KMS-11 (cell line): ENCODE results near the gene ANKRD29.

Source experiments
- H2AFZ ChIP-seq: fragments of 200-600 bp; sonication (generic); 2 replicates; pipeline ENCODE4 v1.6.1; 2016; ENCODE audit warnings: antibody characterized with exemption, mixed run types, low read depth
- H3K27ac ChIP-seq: fragments of 200-600 bp; sonication (generic); 2 replicates; pipeline ENCODE4 v1.6.1; 2016; ENCODE audit warnings: mild to moderate bottlenecking, mixed run types
- H3K27me3 ChIP-seq: fragments of 200-600 bp; sonication (generic); 2 replicates; pipeline ENCODE4 v1.6.1; 2017; ENCODE audit warnings: mild to moderate bottlenecking, low read depth, mixed run types, moderate library complexity; ENCODE audit not compliant: insufficient read depth
- H3K36me3 ChIP-seq: fragments of 200-600 bp; sonication (generic); 2 replicates; pipeline ENCODE4 v1.6.1; 2017; ENCODE audit warnings: mild to moderate bottlenecking, mixed run types; ENCODE audit not compliant: insufficient read depth
- H3K4me1 ChIP-seq: fragments of 200-600 bp; sonication (generic); 2 replicates; pipeline ENCODE4 v1.6.1; 2016; ENCODE audit warnings: mild to moderate bottlenecking, low read depth, mixed run types; ENCODE audit not compliant: poor library complexity, severe bottlenecking
- H3K4me2 ChIP-seq: fragments of 200-600 bp; sonication (generic); 2 replicates; pipeline ENCODE4 v1.7.0; 2016; ENCODE audit warnings: mild to moderate bottlenecking, mixed run types
- H3K4me3 ChIP-seq: fragments of 200-600 bp; sonication (generic); IDR thresholded peaks from 2 replicates; pipeline ENCODE4 v1.6.1; 2017; ENCODE audit warnings: low read depth, low read length, mixed read lengths; ENCODE audit not compliant: insufficient read depth
- H3K79me2 ChIP-seq: fragments of 200-600 bp; sonication (generic); 2 replicates; pipeline ENCODE4 v1.6.1; 2016; ENCODE audit warnings: low read depth, mixed run types; ENCODE audit not compliant: insufficient read depth
- H3K9ac ChIP-seq: fragments of 200-600 bp; sonication (generic); 2 replicates; pipeline ENCODE4 v1.6.1; 2016; ENCODE audit warnings: mild to moderate bottlenecking, mixed run types
- H4K20me1 ChIP-seq: fragments of 200-600 bp; sonication (generic); 2 replicates; pipeline ENCODE4 v1.6.1; 2016; ENCODE audit warnings: mild to moderate bottlenecking, mixed run types; ENCODE audit not compliant: insufficient read depth
- TF ChIP-seq, protein P1 (sequence below): fragments of 200-600 bp; sonication (generic); conservative IDR thresholded peaks from 2 replicates; pipeline ENCODE4 v1.6.1; 2017; ENCODE audit warnings: low read depth, mild to moderate bottlenecking, antibody characterized with exemption, low read length, moderate library complexity, mixed read lengths

Gene ANKRD29

DNA sequence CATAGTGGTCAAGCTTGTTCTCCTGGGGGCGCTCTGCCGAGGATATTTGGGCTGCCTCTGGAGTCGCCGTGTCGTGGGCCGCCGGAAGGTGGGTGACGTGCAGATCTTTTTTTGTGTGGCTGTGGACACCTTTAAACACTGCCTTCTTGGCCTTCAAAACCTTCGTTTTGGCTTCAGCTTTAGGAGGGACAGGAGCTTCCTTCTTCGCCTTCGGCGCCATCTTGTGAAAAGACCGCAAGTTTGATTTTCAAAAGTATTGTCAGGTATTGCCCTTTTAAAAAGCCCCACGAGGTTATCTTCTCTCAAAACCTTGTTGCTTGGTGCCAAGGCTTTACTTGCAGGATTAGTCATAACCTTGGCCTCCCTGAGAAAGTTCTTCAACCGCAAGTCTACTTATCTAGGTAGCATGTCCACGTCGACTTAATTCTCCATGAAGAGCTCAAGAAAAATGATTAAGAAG, 47.4 kb upstream of the ANKRD29 start:
- Histone ChIP-seq H3K4me3 (no peak overlapping the region), H2AFZ (no peak overlapping the region), H3K4me1 (peaks cover 24% of the 10 kb centered on the region), H3K27me3 (no peaks in the 10 kb centered on the region), H3K79me2 (no peaks in the 10 kb centered on the region), H3K4me2 (no peak overlapping the region), H3K36me3 (no peaks in the 10 kb centered on the region), H3K27ac (no peak overlapping the region), H3K9ac (no peak overlapping the region), H4K20me1 (no peaks in the 10 kb centered on the region)
- TF ChIP-seq, protein P1, sequence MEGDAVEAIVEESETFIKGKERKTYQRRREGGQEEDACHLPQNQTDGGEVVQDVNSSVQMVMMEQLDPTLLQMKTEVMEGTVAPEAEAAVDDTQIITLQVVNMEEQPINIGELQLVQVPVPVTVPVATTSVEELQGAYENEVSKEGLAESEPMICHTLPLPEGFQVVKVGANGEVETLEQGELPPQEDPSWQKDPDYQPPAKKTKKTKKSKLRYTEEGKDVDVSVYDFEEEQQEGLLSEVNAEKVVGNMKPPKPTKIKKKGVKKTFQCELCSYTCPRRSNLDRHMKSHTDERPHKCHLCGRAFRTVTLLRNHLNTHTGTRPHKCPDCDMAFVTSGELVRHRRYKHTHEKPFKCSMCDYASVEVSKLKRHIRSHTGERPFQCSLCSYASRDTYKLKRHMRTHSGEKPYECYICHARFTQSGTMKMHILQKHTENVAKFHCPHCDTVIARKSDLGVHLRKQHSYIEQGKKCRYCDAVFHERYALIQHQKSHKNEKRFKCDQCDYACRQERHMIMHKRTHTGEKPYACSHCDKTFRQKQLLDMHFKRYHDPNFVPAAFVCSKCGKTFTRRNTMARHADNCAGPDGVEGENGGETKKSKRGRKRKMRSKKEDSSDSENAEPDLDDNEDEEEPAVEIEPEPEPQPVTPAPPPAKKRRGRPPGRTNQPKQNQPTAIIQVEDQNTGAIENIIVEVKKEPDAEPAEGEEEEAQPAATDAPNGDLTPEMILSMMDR, result no peak

DNA sequence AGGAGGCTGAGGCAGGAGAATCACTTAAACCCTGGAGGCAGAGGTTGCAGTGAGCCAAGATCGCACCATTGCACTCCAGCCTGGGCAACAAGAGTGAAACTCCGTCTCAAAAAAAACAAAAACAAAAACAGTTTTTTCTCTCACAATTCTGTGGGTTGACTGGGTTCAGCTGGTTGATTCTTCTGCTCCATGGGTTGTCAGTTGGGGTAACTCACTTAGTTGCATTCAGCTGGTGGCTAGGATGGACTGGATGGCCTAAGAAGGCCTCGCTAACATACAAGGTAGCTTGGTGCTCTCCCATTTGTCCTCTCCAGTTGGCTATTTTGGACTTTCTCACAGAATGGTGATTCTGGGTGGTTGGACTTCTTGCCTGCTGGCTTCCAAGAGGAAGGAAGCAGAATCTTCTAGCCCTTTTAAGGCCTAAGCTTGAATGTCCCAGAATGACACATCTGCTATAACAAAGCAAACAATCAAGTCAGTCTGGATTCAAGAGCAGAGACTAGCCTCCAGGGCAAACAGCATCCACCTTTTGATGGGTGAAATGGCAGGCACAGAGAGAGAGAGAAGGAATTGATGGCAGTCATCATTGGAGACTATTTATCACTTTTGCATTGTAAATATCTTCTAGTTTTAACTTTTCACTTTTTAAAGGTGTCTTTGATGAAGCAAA, 44.4 kb upstream of the ANKRD29 start:
- H3K79me2 ChIP-seq, result no peaks in the 10 kb centered on the region
- H3K27me3 ChIP-seq, result no peaks in the 10 kb centered on the region
- H3K4me3 ChIP-seq, result no peak overlapping the region
- no peak overlapping the region for H3K4me2 ChIP-seq
- H2AFZ ChIP-seq, result no peak overlapping the region
- H3K4me1 ChIP-seq, result peaks cover 14% of the 10 kb centered on the region
- no peak overlapping the region for H3K27ac ChIP-seq
- no peak overlapping the region for H3K9ac ChIP-seq
- H3K36me3 ChIP-seq, result no peaks in the 10 kb centered on the region
- no peaks in the 10 kb centered on the region for H4K20me1 ChIP-seq
- TF ChIP-seq, protein P1, result no peak

DNA sequence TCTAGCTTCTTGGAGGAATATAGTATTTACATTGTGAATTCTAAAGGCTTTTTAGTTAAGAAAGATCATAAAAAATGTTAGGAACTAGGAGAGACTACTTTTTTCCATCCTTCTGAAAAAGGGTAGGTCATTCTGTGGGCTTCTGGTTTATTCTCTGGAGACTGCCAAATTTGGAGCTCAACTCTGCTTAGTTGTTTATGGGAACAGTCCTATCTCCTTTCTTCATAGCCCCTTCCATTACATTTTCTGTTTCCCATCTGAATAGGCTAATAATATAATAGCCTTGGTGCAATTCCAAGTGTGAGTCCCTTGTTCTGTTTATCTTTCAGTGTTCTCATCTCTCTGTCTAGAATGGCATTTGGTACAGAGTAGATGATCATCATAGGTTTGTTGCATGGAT, 42.1 kb upstream of the ANKRD29 start:
- Histone ChIP-seq H3K4me1 (no peaks in the 10 kb centered on the region), H3K79me2 (no peaks in the 10 kb centered on the region), H3K27me3 (no peaks in the 10 kb centered on the region), H3K27ac (no peak overlapping the region), H3K4me3 (no peak overlapping the region), H3K9ac (no peak overlapping the region), H2AFZ (no peak overlapping the region), H3K4me2 (no peak overlapping the region), H3K36me3 (no peaks in the 10 kb centered on the region), H4K20me1 (no peaks in the 10 kb centered on the region)
- TF ChIP-seq, protein P1, result no peak

DNA sequence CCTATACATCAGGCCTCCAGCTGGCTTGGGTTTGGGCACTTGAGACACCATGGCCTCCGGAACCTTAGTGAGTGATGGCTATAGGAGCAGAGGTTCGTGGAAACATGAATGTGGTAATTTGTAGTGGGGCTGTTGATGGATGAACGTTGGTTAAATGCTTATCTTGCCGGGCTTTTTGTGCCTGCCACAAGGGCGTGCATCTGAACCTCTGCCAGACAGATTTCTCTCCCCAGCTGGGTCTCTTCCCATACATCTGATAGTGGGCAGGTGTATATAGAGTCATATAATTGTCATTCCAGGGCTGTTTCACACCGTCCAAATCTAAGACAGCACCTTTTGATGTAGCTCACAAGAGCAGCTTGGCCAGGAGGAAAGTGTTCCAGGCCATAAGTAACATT, 41.3 kb upstream of the ANKRD29 start:
- no peak overlapping the region for H3K4me3 ChIP-seq

More for the DNA sequence above, 41.3 kb upstream of the ANKRD29 start:
- Histone ChIP-seq H2AFZ (no peak overlapping the region), H3K27me3 (no peaks in the 10 kb centered on the region), H3K79me2 (no peaks in the 10 kb centered on the region), H3K9ac (no peak overlapping the region), H3K4me1 (no peaks in the 10 kb centered on the region), H3K36me3 (no peaks in the 10 kb centered on the region), H3K4me2 (no peak overlapping the region), H4K20me1 (no peaks in the 10 kb centered on the region), H3K27ac (no peak overlapping the region)
- TF ChIP-seq, protein P1, result no peak
